ENCODE results near the gene PMAIP1.
"Not testable (repeated sequence)": the region's sequence is repeated elsewhere in the genome, so short reads cannot be mapped to it uniquely, and the experiment has no call there.

The PMAIP1 gene

DNA sequence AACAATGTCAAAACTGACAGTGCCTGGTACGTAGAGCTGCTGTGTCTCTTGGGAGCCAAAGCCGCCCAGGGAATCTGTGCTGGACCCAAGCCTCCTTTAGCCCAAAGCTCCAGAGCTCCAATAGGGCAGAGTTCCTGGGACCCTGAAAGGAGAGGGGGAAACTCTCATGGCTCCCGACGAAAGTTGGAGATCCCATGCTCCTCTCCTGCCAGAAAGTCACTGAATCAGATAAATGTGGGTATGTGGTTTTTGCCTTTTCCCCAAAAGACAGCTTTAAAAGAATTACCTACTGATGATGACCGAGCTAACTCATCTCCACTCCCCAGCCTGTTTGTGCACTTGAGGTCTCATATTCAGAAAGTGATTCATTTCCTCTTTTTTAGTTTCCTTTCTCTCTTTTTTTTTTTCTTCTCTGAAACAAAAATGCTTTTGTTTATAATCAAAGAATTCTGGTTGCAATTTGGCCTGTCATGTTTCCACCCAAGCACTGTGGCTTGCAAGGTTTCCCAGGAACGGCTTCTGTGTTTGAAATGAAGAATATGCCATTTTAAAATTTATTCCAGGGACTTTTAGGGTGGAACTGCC is 14.1 kb upstream of the PMAIP1 start:
- no peak for DNase-seq

DNA sequence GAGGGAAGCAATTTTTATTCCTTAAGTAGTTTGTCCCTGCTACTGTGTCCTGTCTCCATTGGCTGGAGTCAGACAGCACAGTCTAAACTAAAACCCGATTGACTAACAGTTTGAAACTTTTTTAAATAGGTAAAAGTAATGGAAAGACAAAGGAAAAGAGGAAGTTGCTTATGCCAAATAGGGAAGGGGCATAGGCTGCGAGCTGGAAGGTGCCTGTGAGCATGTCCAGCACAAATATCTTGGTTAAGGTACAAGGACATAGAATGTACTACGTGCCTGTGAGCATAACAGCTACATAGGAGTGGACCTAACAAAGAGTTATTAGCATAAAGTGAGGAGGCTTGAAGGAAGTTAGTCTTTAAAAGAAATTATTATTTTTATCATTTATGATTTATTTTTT is 13.4 kb upstream of the PMAIP1 start:
- DNase-seq: not testable (repeated sequence)

DNA sequence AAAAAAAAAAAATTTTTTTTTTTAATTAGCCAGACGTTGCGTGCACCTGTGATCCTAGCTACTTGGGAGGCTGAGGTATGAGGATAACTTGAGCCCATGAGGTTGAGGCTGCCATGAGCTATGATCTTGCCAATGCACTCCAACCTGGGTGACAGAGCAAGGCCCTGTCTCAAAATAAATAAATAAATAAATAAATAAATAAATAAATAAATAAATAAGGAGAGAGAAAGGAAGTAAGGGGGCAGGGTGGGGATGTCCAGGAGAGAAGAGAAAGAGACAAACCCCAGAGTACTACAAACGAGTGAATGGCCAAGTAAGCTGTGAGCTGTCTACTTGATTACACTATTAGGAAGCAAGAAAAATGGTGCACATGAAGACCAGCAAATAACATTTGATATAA is 7.7 kb upstream of the PMAIP1 start:
- DNase-seq: no peak

DNA sequence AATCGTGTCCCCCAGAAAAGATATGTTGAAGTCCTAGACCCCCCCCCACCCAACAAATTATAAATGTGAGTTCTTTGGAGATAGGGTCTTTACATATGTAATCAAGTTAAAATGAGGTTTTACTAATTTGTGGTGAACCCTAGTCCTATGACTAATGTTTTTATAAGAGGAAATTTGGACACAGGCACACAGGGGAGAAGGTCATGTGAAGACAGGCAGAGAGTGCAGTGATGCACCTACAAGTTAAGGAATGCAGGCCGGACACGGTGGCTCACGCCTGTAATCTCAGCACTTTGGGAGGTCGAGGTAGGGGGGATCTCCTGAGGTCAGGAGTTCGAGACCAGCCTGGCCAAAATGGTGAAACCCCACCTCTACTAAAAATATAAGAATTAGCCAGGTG is 5.8 kb upstream of the PMAIP1 start:
- DNase-seq: no peak

DNA sequence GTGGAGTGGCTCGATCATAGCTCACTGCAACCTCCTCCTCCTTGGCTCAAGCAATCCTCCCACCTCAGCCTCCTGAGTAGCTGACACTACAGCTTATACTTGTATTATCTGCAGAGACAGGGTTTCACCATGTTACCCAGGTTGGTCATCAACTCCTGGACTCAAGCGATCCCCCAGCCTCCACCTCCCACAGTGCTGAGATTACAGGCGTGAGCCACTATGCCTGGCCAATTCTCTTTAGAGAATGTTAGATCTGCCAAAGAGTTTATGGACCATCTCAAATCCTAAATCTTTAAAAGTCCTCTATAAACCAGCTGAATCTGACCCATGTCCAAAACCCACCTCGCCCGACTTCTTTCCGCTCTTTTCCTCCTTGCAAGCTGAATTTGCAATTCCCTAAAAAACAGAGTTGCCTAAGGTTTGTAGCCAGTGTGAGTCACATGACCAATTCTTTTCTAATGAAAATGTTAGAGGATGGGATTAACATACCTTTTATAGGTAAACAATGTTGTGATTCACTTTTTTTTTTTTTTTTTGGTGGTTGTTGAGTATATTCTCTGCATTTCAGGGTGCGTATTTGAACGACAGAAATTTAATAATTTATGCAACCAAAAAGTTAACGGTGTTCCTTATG is 2.4 kb upstream of the PMAIP1 start:
- no peak for DNase-seq

DNA sequence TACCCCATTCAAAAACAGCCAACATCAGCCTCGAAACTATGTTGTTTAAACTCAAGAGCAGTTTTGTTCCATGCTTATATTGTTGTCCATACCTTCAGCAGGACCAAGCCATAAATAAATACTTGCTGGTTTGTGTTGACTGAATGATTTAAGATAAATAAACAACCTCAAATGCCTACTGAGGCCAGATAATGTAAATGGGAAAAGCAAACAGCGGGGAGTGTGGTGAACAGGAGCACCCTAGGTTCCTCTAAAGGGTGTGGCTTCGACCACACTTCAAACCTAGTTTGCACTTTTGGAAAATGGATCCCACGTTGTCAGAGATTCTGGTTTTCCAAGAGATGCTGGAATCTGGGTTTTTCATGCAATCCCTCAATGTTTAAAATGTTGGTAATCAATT is 1.7 kb upstream of the PMAIP1 start:
- no peak for DNase-seq

DNA sequence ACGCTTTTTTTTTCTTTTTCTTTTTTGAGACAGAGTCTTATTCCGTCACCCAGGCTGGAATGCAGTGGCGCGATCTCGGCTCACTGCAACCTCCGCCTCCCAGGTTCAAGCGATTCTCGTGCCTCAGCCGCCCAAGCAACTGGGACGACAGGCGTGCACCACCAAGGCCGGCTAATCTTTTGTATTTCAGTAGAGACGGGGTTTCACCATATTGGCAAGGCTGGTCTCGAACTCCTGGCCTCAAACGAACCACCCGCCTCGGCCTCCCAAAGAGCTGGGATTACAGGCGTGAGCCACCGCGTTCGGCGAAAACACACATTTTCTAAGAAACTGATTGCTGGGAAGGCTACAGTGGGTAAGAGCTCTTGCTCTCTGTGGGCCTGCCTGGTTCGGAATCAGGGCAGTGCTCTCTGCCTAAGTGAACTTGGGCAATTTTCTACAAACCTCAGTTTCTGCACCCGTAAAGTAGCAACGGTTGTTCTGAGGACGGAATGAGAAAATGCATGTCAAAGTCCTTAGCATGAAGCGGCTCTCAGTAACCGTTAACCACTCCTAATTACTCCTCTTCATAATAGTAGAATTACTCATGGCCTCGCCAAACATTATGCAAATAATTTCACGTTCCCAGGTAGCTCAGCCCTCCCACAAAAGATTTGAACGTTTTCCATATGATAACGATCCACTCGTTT is 1.0 kb upstream of the PMAIP1 start:
- DNase-seq: no peak

DNA sequence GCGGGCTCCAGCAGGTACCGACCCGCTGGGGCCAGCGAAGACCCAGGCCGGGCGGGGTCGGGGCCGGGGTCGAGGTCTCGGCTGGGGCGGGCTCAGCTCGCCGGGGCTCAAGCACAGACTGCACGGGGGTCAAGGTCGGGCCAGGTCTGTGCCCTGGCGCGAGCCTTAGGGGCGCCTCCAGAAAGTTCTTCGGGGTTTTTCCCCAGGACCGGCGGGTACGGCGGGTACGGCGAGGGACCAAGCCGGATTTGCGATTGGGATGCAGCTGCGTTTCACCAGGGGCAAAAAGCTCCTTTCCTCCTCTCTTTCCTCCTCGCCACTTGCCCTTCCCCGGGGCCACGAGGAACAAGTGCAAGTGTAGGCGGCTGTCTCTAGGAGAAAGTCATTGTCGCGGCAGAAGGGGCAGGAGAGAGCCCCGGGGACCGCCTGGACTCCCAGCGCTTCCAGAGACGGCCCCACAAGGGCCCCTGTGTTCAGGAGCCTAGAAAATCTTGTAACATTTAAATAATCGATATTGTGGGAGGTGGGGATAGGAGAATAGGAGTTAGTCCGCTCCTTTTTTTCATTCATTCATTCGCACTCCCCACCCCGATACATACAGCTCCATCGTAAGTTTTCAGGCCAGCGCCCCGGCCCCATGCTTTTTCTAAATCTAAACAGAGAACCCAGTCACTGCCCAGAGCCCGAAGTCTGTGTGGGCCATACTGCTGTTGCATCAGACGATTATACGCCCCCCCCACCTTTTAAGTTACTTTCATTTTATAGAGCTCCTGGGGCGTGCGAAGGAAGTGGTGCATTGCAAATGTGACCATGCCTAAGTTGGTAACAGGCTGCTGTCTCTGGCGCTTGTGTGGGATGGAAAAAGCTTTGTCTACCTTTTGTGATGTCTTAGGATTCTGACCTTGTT is 679 bp downstream of the PMAIP1 start:
- DNase-seq: peak; percentile 48

DNA sequence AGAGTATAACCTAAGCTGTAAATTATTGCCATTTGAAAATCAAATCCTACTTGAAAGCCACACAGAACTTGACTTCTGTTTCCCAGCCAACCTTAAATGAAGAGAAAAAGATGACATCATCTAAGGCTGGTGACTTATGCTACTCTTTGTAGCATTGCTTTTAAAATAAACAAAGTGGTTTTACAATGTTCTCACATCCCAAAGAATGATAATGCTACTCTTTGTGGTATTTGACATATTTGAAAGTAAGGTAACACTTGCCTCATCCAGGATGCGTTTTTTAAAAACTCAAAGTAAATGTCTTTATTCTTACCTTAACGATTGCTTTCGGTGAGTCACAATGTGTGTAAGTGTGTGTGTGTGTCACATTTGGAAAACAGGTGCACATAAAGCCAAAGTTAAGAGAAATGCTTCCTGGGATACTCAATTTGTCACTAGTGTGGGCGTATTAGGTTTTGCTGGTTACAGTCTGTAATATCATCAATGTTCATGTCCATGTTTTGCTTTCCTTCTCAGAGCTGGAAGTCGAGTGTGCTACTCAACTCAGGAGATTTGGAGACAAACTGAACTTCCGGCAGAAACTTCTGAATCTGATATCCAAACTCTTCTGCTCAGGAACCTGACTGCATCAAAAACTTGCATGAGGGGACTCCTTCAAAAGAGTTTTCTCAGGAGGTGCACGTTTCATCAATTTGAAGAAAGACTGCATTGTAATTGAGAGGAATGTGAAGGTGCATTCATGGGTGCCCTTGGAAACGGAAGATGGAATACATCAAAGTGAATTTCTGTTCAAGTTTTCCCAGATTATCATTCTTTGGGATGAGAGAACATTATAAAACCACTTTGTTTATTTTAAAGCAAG is 2.6 kb downstream of the PMAIP1 start:
- no peak for DNase-seq

DNA sequence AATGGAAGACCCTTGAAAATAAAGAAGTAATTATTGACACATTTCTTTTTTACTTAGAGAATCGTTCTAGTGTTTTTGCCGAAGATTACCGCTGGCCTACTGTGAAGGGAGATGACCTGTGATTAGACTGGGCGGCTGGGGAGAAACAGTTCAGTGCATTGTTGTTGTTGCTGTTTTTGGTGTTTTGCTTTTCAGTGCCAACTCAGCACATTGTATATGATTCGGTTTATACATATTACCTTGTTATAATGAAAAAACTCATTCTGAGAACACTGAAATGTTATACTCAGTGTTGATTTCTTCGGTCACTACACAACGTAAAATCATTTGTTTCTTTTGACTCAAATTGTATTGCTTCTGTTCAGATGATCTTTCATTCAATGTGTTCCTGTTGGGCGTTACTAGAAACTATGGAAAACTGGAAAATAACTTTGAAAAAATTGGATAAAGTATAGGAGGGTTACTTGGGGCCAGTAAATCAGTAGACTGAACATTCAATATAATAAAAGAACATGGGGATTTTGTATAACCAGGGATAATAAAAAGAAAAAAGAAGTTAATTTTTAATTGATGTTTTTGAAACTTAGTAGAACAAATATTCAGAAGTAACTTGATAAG is 3.3 kb downstream of the PMAIP1 start:
- no peak for DNase-seq

DNA sequence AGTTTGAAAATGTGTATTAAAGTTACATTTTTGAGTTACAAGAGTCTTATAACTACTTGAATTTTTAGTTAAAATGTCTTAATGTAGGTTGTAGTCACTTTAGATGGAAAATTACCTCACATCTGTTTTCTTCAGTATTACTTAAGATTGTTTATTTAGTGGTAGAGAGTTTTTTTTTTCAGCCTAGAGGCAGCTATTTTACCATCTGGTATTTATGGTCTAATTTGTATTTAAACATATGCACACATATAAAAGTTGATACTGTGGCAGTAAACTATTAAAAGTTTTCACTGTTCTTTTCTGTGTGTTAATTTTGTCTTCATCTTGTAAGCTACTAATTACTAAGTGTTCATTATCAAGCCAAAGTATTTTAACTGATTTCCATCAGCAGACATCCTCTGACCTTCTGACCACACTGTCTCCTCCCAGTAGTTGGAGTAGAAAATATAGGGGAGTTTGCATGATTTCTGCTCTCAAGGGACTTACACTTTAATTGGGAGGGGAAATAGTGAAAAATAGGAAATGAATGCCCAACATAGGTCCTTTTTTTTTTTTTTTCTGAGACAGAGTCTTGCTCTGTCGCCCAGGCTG is 4.3 kb downstream of the PMAIP1 start:
- no peak for DNase-seq

DNA sequence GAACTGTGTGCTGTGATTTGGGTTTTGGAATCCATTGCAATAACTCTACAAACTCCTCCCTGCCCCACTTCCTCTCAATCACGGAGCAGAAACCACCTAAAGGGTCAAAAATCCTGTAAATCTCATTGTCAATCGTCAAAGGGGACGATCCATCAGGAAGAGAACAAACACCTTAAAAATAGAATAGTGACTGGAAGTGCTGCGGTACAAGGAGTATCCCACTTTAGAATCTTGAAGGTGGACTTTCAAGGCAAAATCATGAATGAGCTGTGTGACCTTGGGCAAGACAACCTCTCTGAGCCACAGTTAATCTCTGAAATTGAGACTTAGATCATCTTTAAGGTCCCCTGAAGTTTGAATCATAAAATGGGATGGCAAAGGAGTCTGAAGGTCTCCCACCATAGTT is 5.9 kb downstream of the PMAIP1 start:
- DNase-seq: no peak

DNA sequence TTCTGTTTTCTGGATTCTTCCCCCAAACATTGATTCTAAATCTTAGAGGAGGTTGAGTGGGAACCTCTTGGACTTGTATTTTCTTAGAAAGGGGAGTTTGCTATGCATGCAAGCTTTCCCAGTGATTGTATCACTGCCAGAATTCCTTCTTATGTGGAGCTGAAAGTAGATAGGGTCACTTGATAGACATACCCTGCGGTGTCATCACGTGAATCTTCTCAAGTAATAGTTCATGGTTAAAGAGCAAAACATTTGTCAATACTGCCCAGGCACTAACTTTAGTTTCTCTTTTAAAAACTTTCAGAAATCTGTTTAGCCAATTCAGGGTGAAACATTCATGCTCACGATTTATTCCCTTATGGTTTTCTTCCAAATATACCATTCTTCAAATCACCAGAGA is 6.4 kb downstream of the PMAIP1 start:
- no peak for DNase-seq

DNA sequence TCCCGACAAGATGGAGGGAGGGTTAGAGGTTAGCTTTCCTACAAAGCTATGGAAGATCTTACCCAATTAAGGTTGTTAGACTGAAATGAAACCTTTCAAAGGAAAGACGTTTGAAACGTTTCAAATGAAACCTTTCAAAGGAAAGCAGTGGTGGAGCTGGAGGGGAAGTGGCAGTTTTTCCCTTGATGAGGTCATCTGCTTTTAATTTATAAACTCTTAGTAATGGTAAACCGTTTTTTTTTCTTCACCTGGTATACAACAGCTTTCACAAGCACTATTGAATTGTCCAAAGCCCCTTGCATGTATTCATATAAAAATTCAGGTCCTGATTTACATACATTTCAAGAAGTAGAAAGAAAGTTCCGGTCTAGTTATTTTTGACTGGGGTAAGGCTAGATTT is 7.4 kb downstream of the PMAIP1 start:
- DNase-seq: no peak

DNA sequence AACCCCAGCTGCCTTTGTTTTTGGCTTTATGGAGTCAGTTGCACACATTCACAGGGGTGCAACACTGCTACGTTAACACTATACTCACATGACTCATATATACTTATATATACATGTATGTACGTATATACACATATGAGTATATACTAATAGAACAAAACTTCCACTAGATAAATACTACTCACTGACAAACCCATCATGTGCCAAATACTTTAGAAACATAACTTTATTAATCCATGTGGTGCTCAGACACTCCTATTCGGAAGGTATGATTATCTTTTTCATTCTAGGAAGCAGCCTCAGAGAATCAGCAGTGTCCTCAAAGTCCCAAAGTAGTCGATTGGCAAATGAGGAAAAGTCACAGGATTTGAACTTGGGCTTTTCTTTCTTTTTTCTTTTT is 7.9 kb downstream of the PMAIP1 start:
- DNase-seq: no peak

DNA sequence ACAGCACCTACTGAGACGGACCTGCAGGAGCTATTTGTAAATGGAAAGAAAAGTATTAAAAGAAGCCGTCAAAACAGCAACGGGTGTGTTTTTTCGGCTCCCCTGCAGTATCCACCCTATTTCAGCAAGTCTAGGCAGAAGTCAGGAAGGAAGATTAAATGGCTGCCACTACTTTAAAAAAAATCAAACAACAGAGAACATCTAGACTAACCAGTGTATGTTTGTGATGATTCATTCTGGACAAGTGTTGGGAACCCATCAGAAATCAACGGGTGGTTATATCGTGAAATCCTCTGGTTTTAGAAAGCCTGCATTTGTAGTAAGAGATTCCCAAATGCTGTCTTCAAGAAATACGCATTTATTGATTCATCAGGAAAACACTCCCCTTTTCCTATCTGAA is 9.0 kb downstream of the PMAIP1 start:
- DNase-seq: no peak

DNA sequence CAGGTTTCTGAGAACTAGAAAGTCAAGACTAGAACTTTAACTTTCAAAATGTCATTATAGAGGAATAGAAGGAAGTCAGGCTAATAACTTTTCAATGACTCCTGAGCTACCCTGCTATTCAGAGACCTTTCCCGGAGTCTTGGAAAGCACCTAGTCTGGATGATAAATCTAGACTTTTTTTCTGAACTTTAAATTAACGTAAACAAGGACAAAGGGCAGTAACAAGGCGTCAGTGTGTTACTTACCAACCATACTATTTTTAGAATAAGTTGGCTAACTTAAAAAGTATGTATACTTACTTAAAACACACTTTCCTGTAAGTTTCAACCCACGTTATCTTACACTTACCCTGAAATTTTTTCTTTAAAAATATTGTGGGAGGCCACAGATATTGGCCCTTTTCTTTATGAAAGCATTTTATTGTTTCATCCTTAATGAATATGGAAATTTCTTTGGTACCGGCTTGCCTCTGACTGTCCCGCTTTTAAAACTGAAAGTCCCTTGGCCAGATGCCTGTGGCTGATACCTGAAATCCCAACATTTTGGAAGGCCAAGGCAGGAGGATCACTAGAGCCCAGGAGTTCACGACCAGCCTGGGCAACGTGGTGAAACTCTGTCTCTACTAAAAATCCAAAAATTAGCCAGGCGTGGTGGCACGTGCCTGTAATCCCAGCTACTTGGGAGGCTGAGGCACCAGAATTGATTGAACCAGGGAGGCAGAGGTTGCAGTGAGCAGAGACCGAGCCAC is 9.7 kb downstream of the PMAIP1 start:
- DNase-seq: no peak

DNA sequence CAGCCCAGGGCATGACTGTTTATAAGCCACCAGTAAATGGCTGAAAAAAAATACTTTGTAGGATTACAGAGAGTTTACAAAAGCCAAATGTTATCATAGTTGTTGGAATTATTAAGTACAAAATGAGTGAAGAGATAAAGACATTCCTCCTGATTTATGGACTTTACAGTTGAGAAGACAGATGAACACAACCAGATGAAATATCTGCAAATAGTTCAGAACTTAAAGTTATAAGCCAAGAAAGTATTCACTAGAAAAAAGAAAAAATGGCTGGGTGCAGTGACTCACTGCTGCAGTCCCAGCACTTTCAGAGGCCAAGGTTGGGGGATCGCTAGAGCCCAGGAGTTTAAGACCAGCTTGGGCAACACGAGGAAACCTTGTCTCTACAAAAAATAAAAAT is 11.2 kb downstream of the PMAIP1 start:
- DNase-seq: no peak

DNA sequence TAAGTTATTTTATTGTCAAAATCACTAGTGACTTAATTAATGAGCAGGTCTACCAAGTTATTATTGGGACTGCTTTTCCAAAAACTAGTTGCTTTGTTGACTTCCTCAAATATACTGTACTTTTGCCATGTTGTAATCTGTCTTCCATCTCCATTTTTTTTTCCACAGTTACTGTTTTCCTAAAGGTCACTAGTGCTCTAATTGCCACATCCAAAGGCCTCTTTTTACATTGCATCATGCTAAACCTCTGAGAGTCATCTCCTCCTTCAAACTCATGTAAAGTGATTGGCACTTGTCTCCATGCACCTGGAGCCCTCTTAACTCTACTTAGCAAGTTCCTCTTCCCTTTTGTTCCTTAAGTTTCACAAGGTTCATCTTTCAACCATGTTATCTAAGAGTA is 11.8 kb downstream of the PMAIP1 start:
- DNase-seq: no peak

DNA sequence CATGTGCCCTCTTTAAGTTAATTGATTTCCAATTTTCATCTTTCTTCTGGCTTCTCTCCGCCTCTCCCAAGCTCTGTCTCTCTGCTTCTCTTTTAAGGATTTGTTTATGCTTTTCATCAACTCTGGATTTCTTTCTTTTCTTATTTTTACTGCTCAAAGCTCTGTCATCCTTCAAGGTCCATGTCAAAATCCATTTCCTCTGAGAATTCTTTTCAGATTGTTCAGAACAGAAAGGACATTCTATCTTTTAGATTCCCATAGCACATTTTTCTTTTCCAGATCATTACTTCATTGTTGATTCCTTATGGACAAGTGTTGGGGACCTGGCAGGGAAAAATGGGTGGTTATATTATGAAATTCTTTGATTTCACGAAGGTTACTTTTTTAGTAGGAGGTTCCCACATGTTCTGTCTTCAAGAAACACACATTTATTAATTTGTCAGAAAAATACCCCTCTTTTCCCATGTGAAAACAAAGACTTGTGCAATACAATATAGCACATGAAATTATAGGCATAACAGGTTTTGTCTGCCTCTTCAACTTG is 12.3 kb downstream of the PMAIP1 start:
- DNase-seq: no peak

DNA sequence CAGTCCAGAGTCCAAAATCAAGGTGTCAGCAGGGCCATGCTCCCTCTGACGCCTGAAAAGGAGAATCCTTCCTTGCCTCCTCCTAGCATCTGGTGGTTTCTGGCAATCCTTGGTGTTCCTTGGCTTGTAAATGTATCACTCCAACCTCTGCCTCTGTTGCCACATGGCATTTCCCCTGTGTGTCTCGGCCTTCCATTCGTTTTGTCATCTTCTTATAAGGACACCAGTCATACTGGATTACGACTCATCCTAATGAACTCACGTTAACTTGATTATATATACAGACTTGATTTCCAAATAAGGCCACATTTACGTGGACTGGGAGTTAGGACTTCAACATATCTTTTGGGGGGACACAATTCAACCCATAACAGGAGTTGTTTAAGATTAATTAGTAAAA is 15.8 kb downstream of the PMAIP1 start:
- no peak for DNase-seq

Data from activated effector memory CD4-positive, alpha-beta T cell treated with Interleukin-2 at 50 U/mL for 16 hours (primary cell).